ENCODE results near the gene ABAT. TPM values are rescaled to one million over a fixed set of nuclear protein-coding genes. Genes with fewer than 3 reads are reported as not detected.

ABAT gene
- total and polyA plus RNA-seq, 7 donors: 0.55 to 1.7 (median 0.79) TPM

- no peak overlapping the region for H3K4me3 ChIP-seq
- no peaks in the 10 kb centered on the region for H3K9me3 ChIP-seq
- no peaks in the 10 kb centered on the region for H3K27me3 ChIP-seq (ENCODE audit: insufficient read depth in 3 of 3, low read length in 2 of 3)
- intact Hi-C loops (cut with DNase I): no loop called here
- no peaks in the 10 kb centered on the region for H3K4me1 ChIP-seq
- H3K27ac ChIP-seq: no peak overlapping the region
- 78 to 80% (median 79%) methylated on average over 13 of the region's 13 CpGs for WGBS, 3 donors
- no peak for TF ChIP-seq CTCF (IDR thresholded peaks at IDR 0.05)
- DNase-seq: no peak
- H3K36me3 ChIP-seq (ENCODE audit: insufficient read depth in 1 of 2, low read depth in 1 of 2): no peaks in the 10 kb centered on the region
- ATAC-seq: no peak
These were observed 53.6 kb downstream of the ABAT start for GRCh38 chr16:8727857-8728618.

- no peak for DNase-seq
- TF ChIP-seq CTCF (IDR thresholded peaks at IDR 0.05): no peak
- Histone ChIP-seq H3K27me3 (ENCODE audit: insufficient read depth in 3 of 3, low read length in 2 of 3) (no peaks in the 10 kb centered on the region), H3K9me3 (no peaks in the 10 kb centered on the region), H3K4me3 (no peak overlapping the region), H3K27ac (no peak overlapping the region), H3K36me3 (ENCODE audit: insufficient read depth in 1 of 2, low read depth in 1 of 2) (no peaks in the 10 kb centered on the region), H3K4me1 (no peaks in the 10 kb centered on the region)
- whole genome bisulfite sequencing, 3 donors: 73 to 83% (median 83%) methylated on average over 8 of the region's 8 CpGs
- intact Hi-C loops (cut with DNase I): no loop called here
- ATAC-seq: no peak
These were observed 55.4 kb downstream of the ABAT start for GRCh38 chr16:8729779-8730334.

- no peaks in the 10 kb centered on the region for H3K36me3 ChIP-seq (ENCODE audit: insufficient read depth in 1 of 2, low read depth in 1 of 2)
- no peaks in the 10 kb centered on the region for H3K4me1 ChIP-seq
- H3K4me3 ChIP-seq: no peak overlapping the region
- no peak for TF ChIP-seq CTCF (IDR thresholded peaks at IDR 0.05)
- WGBS, 3 donors: 63 to 69% (median 66%) methylated on average over 8 of the region's 8 CpGs
- H3K27me3 ChIP-seq (ENCODE audit: insufficient read depth in 3 of 3, low read length in 2 of 3): no peaks in the 10 kb centered on the region
- no peak overlapping the region for H3K27ac ChIP-seq
- intact Hi-C loops (cut with DNase I): no loop called here
- no peak for DNase-seq
- H3K9me3 ChIP-seq: no peaks in the 10 kb centered on the region
- no peak for ATAC-seq
These were observed 56.0 kb downstream of the ABAT start for GRCh38 chr16:8730335-8730915.

GRCh38 chr16:8733849-8734540 is 59.6 kb downstream of the ABAT start:
- Histone ChIP-seq H3K4me1 (no peaks in the 10 kb centered on the region), H3K27me3 (ENCODE audit: insufficient read depth in 3 of 3, low read length in 2 of 3) (no peaks in the 10 kb centered on the region), H3K4me3 (no peak overlapping the region), H3K36me3 (ENCODE audit: insufficient read depth in 1 of 2, low read depth in 1 of 2) (no peaks in the 10 kb centered on the region), H3K9me3 (no peaks in the 10 kb centered on the region), H3K27ac (no peak overlapping the region)
- intact Hi-C loops (cut with DNase I): no loop called here
- ATAC-seq: no peak
- no peak for DNase-seq
- TF ChIP-seq CTCF (IDR thresholded peaks at IDR 0.05): no peak
- WGBS, 3 donors: 97% methylated on average over 5 of the region's 5 CpGs
